ENCODE measurements around the gene UQCC2. TPM values are rescaled to one million over a fixed set of nuclear protein-coding genes. Genes with fewer than 3 reads are reported as not detected.

UQCC2 gene
- total RNA-seq, 1 donor from 2014 or later, result 68.9 TPM

- no peaks in the 10 kb centered on the region for H3K27me3 Mint-ChIP-seq (ENCODE audit: unreplicated experiment)
- no peak for DNase-seq (ENCODE audit: extremely low spot score, unreplicated experiment)
Measured at GRCh38 chr6:33679761-33680160, 31.7 kb downstream of the UQCC2 start.

GRCh38 chr6:33678932-33679490 is 32.5 kb downstream of the UQCC2 start:
- H3K27me3 Mint-ChIP-seq (ENCODE audit: unreplicated experiment), result no peaks in the 10 kb centered on the region
- no peak overlapping the region for H3K27ac Mint-ChIP-seq (ENCODE audit: unreplicated experiment)
- H3K4me3 Mint-ChIP-seq (ENCODE audit: unreplicated experiment), result no peak overlapping the region
- no peak for TF ChIP-seq CTCF (IDR thresholded peaks at IDR 0.05)
- no peaks in the 10 kb centered on the region for H3K9me3 Mint-ChIP-seq (ENCODE audit: unreplicated experiment)
- peaks cover 44% of the 10 kb centered on the region for H3K4me1 Mint-ChIP-seq (ENCODE audit: unreplicated experiment)
- peaks cover 3% of the 10 kb centered on the region for H3K36me3 Mint-ChIP-seq (ENCODE audit: unreplicated experiment)
- DNase-seq (ENCODE audit: extremely low spot score, unreplicated experiment), result no peak

More at GRCh38 chr6:33679761-33680160, 31.7 kb downstream of the UQCC2 start:
- H3K36me3 Mint-ChIP-seq (ENCODE audit: unreplicated experiment), result peaks cover 7% of the 10 kb centered on the region
- H3K4me1 Mint-ChIP-seq (ENCODE audit: unreplicated experiment), result peaks cover 38% of the 10 kb centered on the region
- no peak overlapping the region for H3K27ac Mint-ChIP-seq (ENCODE audit: unreplicated experiment)
- H3K4me3 Mint-ChIP-seq (ENCODE audit: unreplicated experiment), result no peak overlapping the region
- no peaks in the 10 kb centered on the region for H3K9me3 Mint-ChIP-seq (ENCODE audit: unreplicated experiment)
- TF ChIP-seq CTCF (IDR thresholded peaks at IDR 0.05), result no peak

GRCh38 chr6:33678233-33678931 is 33.1 kb downstream of the UQCC2 start:
- no peak for DNase-seq (ENCODE audit: extremely low spot score, unreplicated experiment)
- H3K27me3 Mint-ChIP-seq (ENCODE audit: unreplicated experiment), result no peaks in the 10 kb centered on the region
- no peaks in the 10 kb centered on the region for H3K9me3 Mint-ChIP-seq (ENCODE audit: unreplicated experiment)
- H3K27ac Mint-ChIP-seq (ENCODE audit: unreplicated experiment), result no peak overlapping the region
- H3K4me3 Mint-ChIP-seq (ENCODE audit: unreplicated experiment), result no peak overlapping the region
- H3K4me1 Mint-ChIP-seq (ENCODE audit: unreplicated experiment), result peaks cover 45% of the 10 kb centered on the region
- TF ChIP-seq CTCF (IDR thresholded peaks at IDR 0.05), result no peak
- H3K36me3 Mint-ChIP-seq (ENCODE audit: unreplicated experiment), result peaks cover 3% of the 10 kb centered on the region

GRCh38 chr6:33677689-33678088 is 33.8 kb downstream of the UQCC2 start:
- Mint-ChIP-seq H3K27me3 (ENCODE audit: unreplicated experiment) (no peaks in the 10 kb centered on the region), H3K9me3 (ENCODE audit: unreplicated experiment) (no peaks in the 10 kb centered on the region), H3K27ac (ENCODE audit: unreplicated experiment) (no peak overlapping the region), H3K4me3 (ENCODE audit: unreplicated experiment) (no peak overlapping the region), H3K36me3 (ENCODE audit: unreplicated experiment) (peaks cover 3% of the 10 kb centered on the region), H3K4me1 (ENCODE audit: unreplicated experiment) (peaks cover 50% of the 10 kb centered on the region)
- DNase-seq (ENCODE audit: extremely low spot score, unreplicated experiment), result no peak
- TF ChIP-seq CTCF (IDR thresholded peaks at IDR 0.05), result no peak

GRCh38 chr6:33677143-33677660 is 34.3 kb downstream of the UQCC2 start:
- peak overlapping the region; percentile 64 for H3K27ac Mint-ChIP-seq (ENCODE audit: unreplicated experiment)
- no peaks in the 10 kb centered on the region for H3K9me3 Mint-ChIP-seq (ENCODE audit: unreplicated experiment)
- no peak for TF ChIP-seq CTCF (IDR thresholded peaks at IDR 0.05)
- peaks cover 52% of the 10 kb centered on the region for H3K4me1 Mint-ChIP-seq (ENCODE audit: unreplicated experiment)
- H3K36me3 Mint-ChIP-seq (ENCODE audit: unreplicated experiment), result peaks cover 3% of the 10 kb centered on the region
- DNase-seq (ENCODE audit: extremely low spot score, unreplicated experiment), result no peak
- H3K27me3 Mint-ChIP-seq (ENCODE audit: unreplicated experiment), result no peaks in the 10 kb centered on the region
- H3K4me3 Mint-ChIP-seq (ENCODE audit: unreplicated experiment), result no peak overlapping the region
